ENCODE measurements around the gene CHMP1A. TPM values are rescaled to one million over a fixed set of nuclear protein-coding genes. Genes with fewer than 3 reads are reported as not detected.

CHMP1A gene
- total and polyA plus RNA-seq, 9 donors: 13.2 to 76.8 (median 49.2) TPM

- TF ChIP-seq POLR2A (IDR thresholded peaks at IDR 0.05) (no peak), EP300 (IDR thresholded peaks at IDR 0.05) (no peak)
- TF ChIP-seq, protein P1, sequence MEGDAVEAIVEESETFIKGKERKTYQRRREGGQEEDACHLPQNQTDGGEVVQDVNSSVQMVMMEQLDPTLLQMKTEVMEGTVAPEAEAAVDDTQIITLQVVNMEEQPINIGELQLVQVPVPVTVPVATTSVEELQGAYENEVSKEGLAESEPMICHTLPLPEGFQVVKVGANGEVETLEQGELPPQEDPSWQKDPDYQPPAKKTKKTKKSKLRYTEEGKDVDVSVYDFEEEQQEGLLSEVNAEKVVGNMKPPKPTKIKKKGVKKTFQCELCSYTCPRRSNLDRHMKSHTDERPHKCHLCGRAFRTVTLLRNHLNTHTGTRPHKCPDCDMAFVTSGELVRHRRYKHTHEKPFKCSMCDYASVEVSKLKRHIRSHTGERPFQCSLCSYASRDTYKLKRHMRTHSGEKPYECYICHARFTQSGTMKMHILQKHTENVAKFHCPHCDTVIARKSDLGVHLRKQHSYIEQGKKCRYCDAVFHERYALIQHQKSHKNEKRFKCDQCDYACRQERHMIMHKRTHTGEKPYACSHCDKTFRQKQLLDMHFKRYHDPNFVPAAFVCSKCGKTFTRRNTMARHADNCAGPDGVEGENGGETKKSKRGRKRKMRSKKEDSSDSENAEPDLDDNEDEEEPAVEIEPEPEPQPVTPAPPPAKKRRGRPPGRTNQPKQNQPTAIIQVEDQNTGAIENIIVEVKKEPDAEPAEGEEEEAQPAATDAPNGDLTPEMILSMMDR (IDR thresholded peaks at IDR 0.05): no peak
- H3K4me3 ChIP-seq: no peak overlapping the region
- no peaks in the 10 kb centered on the region for H3K4me1 ChIP-seq (ENCODE audit: insufficient read depth)
- H3K9me3 ChIP-seq: no peaks in the 10 kb centered on the region
- no peaks in the 10 kb centered on the region for H3K36me3 ChIP-seq
- H3K27ac ChIP-seq: no peak overlapping the region
- DNase-seq: no peak
- intact Hi-C loops (cut with DNase I): loop anchor here in 1 of 4 donors (10.0 kb wide), 1 partner anchor 398 kb away; no protein-coding TSS in a partner anchor
- WGBS, 3 donors: 64 to 83% (median 66%) methylated on average over 11 to 19 of the region's 19 CpGs
- no peaks in the 10 kb centered on the region for H3K27me3 ChIP-seq
These were observed 24.4 kb downstream of the CHMP1A start for GRCh38 chr16:89633064-89633631.

DNA sequence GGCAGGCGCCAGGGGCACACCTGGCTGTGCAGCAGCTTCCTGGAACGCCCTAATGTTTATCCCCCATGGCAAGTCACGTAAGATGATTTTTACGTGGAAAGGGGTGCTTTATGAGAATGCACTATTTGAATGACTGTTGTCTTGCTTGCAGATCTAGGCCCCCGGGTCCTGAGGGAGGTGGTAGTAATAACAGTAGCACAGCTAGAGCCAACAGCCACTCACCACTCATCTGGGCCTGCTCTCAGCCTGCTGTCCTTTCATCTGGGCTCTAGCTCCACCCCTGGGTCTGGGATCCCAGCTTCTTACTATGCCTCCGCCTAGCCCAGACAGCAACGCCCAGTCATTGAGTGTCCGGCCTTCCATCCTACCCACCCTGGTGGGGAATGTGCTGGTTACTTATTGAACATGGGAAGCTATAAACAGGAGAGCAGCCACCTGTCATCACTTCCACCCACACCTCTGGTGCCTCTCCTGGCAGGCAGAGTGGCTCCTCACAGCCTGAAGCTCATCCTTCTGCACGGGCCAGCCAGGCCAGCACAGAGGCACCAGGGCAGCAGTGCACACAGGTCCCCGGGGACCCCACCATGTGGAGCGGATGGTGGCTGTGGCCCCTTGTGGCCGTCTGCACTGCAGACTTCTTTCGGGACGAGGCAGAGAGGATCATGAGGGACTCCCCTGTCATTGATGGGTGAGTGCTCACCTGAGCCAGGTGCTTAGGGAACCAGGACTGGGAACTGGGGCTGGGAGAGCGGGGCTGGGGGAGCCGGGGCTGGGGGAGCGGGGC is 27.5 kb downstream of the CHMP1A start:
- TF ChIP-seq POLR2A (IDR thresholded peaks at IDR 0.05): no peak
- no peak for TF ChIP-seq EP300 (IDR thresholded peaks at IDR 0.05)
- TF ChIP-seq, protein P1 (IDR thresholded peaks at IDR 0.05): no peak
- WGBS, 3 donors: 90 to 97% (median 96%) methylated on average over 14 to 17 of the region's 17 CpGs
- H3K36me3 ChIP-seq: no peaks in the 10 kb centered on the region
- intact Hi-C loops (cut with DNase I): loop anchor here in 1 of 4 donors (10.0 kb wide), 1 partner anchor 395 kb away; no protein-coding TSS in a partner anchor
- no peak for DNase-seq
- H3K4me1 ChIP-seq (ENCODE audit: insufficient read depth): no peaks in the 10 kb centered on the region
- H3K9me3 ChIP-seq: no peaks in the 10 kb centered on the region
- no peak overlapping the region for H3K27ac ChIP-seq
- H3K27me3 ChIP-seq: no peaks in the 10 kb centered on the region
- no peak overlapping the region for H3K4me3 ChIP-seq

DNA sequence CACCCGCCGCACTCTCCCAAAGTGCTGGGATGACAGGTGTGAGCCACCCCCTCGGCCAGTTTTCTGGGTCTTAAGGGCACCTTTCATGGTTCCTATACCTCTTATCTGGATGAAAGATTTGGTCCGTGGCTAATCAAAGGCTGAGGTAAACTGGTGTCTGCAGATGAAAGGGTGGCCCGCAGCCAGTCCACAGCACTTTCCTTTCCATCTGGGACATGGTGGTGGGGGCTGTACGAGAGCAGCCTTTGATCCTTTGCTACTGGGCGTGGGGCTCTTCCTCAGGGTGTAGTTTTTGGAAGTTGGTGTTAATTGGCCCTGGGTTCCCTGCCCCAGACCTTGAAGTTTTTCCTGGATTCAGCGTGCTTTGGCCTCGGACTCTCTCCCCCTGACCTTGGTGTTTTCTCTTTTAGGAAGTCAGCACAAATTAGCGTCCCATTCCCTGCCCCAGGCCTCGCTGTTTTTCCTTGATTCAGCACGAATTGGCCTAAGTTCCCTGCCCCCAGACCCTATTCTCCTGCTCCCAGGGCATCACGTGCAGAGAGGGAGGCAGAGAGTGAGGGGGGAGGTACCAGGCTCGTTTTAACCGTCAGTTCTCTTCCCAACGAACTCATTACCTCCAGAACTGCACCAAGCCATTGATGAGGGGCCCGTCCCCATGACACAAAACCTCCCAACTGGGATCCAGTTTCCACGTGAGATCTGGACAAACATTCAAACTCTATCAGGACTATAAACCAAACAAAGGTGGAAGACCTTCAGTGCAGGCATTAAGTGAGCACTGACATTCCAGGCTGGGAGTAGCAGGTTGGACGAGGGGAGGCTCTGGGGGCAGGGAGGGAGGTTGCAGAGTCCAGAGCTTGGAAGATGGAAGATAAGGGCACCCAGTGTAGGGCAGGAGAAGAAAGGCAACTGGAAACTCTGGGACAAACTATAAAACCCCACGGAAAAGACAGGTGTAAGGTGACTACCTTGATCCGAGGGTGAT is 32.4 kb downstream of the CHMP1A start:
- no peaks in the 10 kb centered on the region for H3K27me3 ChIP-seq
- no peak overlapping the region for H3K4me3 ChIP-seq
- WGBS, 3 donors: 36 to 44% (median 44%) methylated on average over 21 of the region's 21 CpGs
- H3K27ac ChIP-seq: no peak overlapping the region
- TF ChIP-seq POLR2A (IDR thresholded peaks at IDR 0.05) (no peak), EP300 (IDR thresholded peaks at IDR 0.05) (no peak)
- TF ChIP-seq, protein P1 (IDR thresholded peaks at IDR 0.05): no peak
- DNase-seq: no peak
- H3K9me3 ChIP-seq: no peaks in the 10 kb centered on the region
- intact Hi-C loops (cut with DNase I): no loop called here
- H3K36me3 ChIP-seq: no peaks in the 10 kb centered on the region
- no peaks in the 10 kb centered on the region for H3K4me1 ChIP-seq (ENCODE audit: insufficient read depth)

Measured in ovary (tissue), 9 donors.